CD4-positive, alpha-beta T cell treated with Interleukin-17A for 1 hour (primary cell): Measurements from ENCODE around the gene YDJC.
"Not testable (repeated sequence)": the region's sequence is repeated elsewhere in the genome, so short reads cannot be mapped to it uniquely, and the experiment has no call there.

Source experiments
- DNase-seq: peaks from one replicate; pipeline ENCODE4 v3.0.0-alpha.2; 2020

The YDJC gene

GRCh38 chr22:21631025-21631424, 1.2 kb upstream of the YDJC start:
- DNase-seq: no peak

- DNase-seq: no peak
Measured at GRCh38 chr22:21628386-21629254, 1.2 kb downstream of the YDJC start.

- DNase-seq: no peak
Measured at GRCh38 chr22:21626735-21627469, 2.9 kb downstream of the YDJC start.

GRCh38 chr22:21626073-21626734, 3.6 kb downstream of the YDJC start:
- no peak for DNase-seq

- DNase-seq: no peak
Measured at GRCh38 chr22:21624880-21625791, 4.7 kb downstream of the YDJC start.

- peak; percentile 50 for DNase-seq
Measured at GRCh38 chr22:21624120-21624879, 5.5 kb downstream of the YDJC start.

GRCh38 chr22:21623648-21623970, 6.2 kb downstream of the YDJC start:
- DNase-seq: no peak

- DNase-seq: no peak
Measured at GRCh38 chr22:21622919-21623647, 6.7 kb downstream of the YDJC start.

- DNase-seq: no peak
Measured at GRCh38 chr22:21622011-21622918, 7.6 kb downstream of the YDJC start.

GRCh38 chr22:21621025-21621424, 8.8 kb downstream of the YDJC start:
- no peak for DNase-seq

GRCh38 chr22:21617337-21617736, 12.5 kb downstream of the YDJC start:
- not testable (repeated sequence) for DNase-seq

GRCh38 chr22:21615731-21616130, 14.1 kb downstream of the YDJC start:
- no peak for DNase-seq

- DNase-seq: no peak
Measured at GRCh38 chr22:21613553-21614233, 16.1 kb downstream of the YDJC start.

- DNase-seq: no peak
Measured at GRCh38 chr22:21612858-21613257, 17.0 kb downstream of the YDJC start.

GRCh38 chr22:21611210-21611977, 18.4 kb downstream of the YDJC start:
- DNase-seq: no peak

GRCh38 chr22:21609556-21610157, 20.2 kb downstream of the YDJC start:
- DNase-seq: not testable (repeated sequence)

GRCh38 chr22:21606775-21607174, 23.0 kb downstream of the YDJC start:
- DNase-seq: no peak

- DNase-seq: no peak
Measured at GRCh38 chr22:21605887-21606564, 23.8 kb downstream of the YDJC start.
